OCI-LY1 (cell line): ENCODE measurements around the gene PCDHB13.
"Not testable (repeated sequence)": the region's sequence is repeated elsewhere in the genome, so short reads cannot be mapped to it uniquely, and the experiment has no call there.

Experiments used
- H2AFZ ChIP-seq: fragments of 200-600 bp; sonication (generic), shearing (Covaris generic); 2 replicates; pipeline ENCODE4 v1.6.0; 2014; ENCODE audit warnings: antibody characterized with exemption, mild to moderate bottlenecking, low read length
- H3F3A ChIP-seq: fragments of 200-600 bp; sonication (generic), shearing (Covaris generic); 2 replicates; pipeline ENCODE4 v1.6.0; 2014; ENCODE audit warnings: mild to moderate bottlenecking, antibody characterized with exemption, low read length, moderate library complexity; ENCODE audit not compliant: insufficient read depth
- H3K27ac ChIP-seq: fragments of 200-600 bp; sonication (generic); 2 replicates; pipeline ENCODE4 v1.5.1; 2014; ENCODE audit warnings: low read length, mixed run types, mild to moderate bottlenecking, low read depth; ENCODE audit not compliant: poor library complexity, severe bottlenecking
- H3K27me3 ChIP-seq: fragments of 200-600 bp; sonication (generic); 2 replicates; pipeline ENCODE4 v1.6.0; 2014; ENCODE audit warnings: antibody characterized with exemption, mild to moderate bottlenecking, low read length, moderate library complexity; ENCODE audit not compliant: insufficient read depth
- H3K36me3 ChIP-seq: fragments of 200-600 bp; sonication (generic); 2 replicates; pipeline ENCODE4 v1.6.1; 2014; ENCODE audit warnings: mild to moderate bottlenecking, antibody characterized with exemption, low read length, moderate library complexity, mixed read lengths; ENCODE audit not compliant: insufficient read depth
- H3K4me1 ChIP-seq: fragments of 200-600 bp; sonication (generic); 2 replicates; pipeline ENCODE4 v1.5.1; 2014; ENCODE audit warnings: mild to moderate bottlenecking, low read length, moderate library complexity; ENCODE audit not compliant: insufficient read depth, severe bottlenecking
- H3K4me2 ChIP-seq: fragments of 200-600 bp; sonication (generic), shearing (Covaris generic); 2 replicates; pipeline ENCODE4 v1.6.1; 2014; ENCODE audit warnings: low read length
- H3K4me3 ChIP-seq: fragments of 200-600 bp; sonication (generic); 2 replicates; pipeline ENCODE4 v1.5.1; 2014; ENCODE audit warnings: low read length, low read depth, mild to moderate bottlenecking, mixed read lengths; ENCODE audit not compliant: poor library complexity, severe bottlenecking
- H3K79me2 ChIP-seq: fragments of 200-600 bp; shearing (Covaris generic); 2 replicates; pipeline ENCODE4 v1.6.1; 2016; ENCODE audit warnings: mixed run types, low read length, mixed read lengths; ENCODE audit not compliant: insufficient read depth
- H3K9ac ChIP-seq: fragments of 200-600 bp; sonication (generic), shearing (Covaris generic); 2 replicates; pipeline ENCODE4 v1.6.1; 2014; ENCODE audit warnings: mild to moderate bottlenecking, low read length, mixed read lengths
- H3K9me2 ChIP-seq: fragments of 200-600 bp; sonication (generic), shearing (Covaris generic); 2 replicates; pipeline ENCODE4 v1.6.1; 2014; ENCODE audit warnings: low read depth, mild to moderate bottlenecking, low read length, mixed read lengths
- H3K9me3 ChIP-seq: fragments of 200-600 bp; shearing (Covaris generic); 2 replicates; pipeline ENCODE4 v1.6.1; 2014; ENCODE audit warnings: low read length, mixed read lengths
- H4K20me1 ChIP-seq: fragments of 200-600 bp; sonication (generic), shearing (Covaris generic); 2 replicates; pipeline ENCODE4 v1.6.0; 2016; ENCODE audit warnings: mild to moderate bottlenecking, low read length; ENCODE audit not compliant: insufficient read depth
- EZH2 ChIP-seq: fragments of 200-600 bp; sonication (generic), shearing (Covaris generic); IDR thresholded peaks from 2 replicates; pipeline ENCODE4 v1.8.0; 2017; ENCODE audit warnings: borderline replicate concordance, mixed run types, mild to moderate bottlenecking, antibody characterized with exemption, low read length, moderate library complexity, mixed read lengths
- TF ChIP-seq, protein P1 (sequence below): fragments of 200-600 bp; sonication (generic), shearing (Covaris generic); IDR thresholded peaks from 2 replicates; pipeline ENCODE4 v1.5.1; 2017; ENCODE audit warnings: mild to moderate bottlenecking, antibody characterized with exemption, low read length, moderate library complexity, mixed read lengths

PCDHB13 gene

DNA sequence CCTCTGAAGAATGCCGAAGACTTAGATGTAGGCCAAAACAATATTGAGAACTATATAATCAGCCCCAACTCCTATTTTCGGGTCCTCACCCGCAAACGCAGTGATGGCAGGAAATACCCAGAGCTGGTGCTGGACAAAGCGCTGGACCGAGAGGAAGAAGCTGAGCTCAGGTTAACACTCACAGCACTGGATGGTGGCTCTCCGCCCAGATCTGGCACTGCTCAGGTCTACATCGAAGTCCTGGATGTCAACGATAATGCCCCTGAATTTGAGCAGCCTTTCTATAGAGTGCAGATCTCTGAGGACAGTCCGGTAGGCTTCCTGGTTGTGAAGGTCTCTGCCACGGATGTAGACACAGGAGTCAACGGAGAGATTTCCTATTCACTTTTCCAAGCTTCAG lies 864 bp downstream of the PCDHB13 start:
- H3K27ac ChIP-seq, H3F3A ChIP-seq, H3K9me2 ChIP-seq, H3K4me3 ChIP-seq, H3K9me3 ChIP-seq, H3K36me3 ChIP-seq, H3K4me2 ChIP-seq, H2AFZ ChIP-seq, H4K20me1 ChIP-seq, H3K9ac ChIP-seq, H3K27me3 ChIP-seq, H3K4me1 ChIP-seq, H3K79me2 ChIP-seq: not testable (repeated sequence)

GRCh38 chr5:141215504-141215903 lies 1.8 kb downstream of the PCDHB13 start:
- not testable (repeated sequence) for H3K79me2 ChIP-seq, H3K9me2 ChIP-seq, H3K9ac ChIP-seq, H3F3A ChIP-seq, H3K4me1 ChIP-seq, H4K20me1 ChIP-seq, H3K4me2 ChIP-seq, H3K36me3 ChIP-seq, H3K4me3 ChIP-seq, H3K27ac ChIP-seq, H2AFZ ChIP-seq, H3K9me3 ChIP-seq, H3K27me3 ChIP-seq

DNA sequence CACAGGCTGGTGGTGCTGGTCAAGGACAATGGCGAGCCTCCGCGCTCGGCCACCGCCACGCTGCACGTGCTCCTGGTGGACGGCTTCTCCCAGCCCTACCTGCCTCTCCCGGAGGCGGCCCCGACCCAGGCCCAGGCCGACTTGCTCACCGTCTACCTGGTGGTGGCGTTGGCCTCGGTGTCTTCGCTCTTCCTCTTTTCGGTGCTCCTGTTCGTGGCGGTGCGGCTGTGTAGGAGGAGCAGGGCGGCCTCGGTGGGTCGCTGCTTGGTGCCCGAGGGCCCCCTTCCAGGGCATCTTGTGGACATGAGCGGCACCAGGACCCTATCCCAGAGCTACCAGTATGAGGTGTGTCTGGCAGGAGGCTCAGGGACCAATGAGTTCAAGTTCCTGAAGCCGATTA lies 2.3 kb downstream of the PCDHB13 start:
- not testable (repeated sequence) for H3K4me1 ChIP-seq, H3K79me2 ChIP-seq, H3K4me2 ChIP-seq, H2AFZ ChIP-seq, H3K27ac ChIP-seq, H3K27me3 ChIP-seq, H3K9ac ChIP-seq, H4K20me1 ChIP-seq, H3K9me3 ChIP-seq, H3K36me3 ChIP-seq, H3K9me2 ChIP-seq, H3K4me3 ChIP-seq, H3F3A ChIP-seq

DNA sequence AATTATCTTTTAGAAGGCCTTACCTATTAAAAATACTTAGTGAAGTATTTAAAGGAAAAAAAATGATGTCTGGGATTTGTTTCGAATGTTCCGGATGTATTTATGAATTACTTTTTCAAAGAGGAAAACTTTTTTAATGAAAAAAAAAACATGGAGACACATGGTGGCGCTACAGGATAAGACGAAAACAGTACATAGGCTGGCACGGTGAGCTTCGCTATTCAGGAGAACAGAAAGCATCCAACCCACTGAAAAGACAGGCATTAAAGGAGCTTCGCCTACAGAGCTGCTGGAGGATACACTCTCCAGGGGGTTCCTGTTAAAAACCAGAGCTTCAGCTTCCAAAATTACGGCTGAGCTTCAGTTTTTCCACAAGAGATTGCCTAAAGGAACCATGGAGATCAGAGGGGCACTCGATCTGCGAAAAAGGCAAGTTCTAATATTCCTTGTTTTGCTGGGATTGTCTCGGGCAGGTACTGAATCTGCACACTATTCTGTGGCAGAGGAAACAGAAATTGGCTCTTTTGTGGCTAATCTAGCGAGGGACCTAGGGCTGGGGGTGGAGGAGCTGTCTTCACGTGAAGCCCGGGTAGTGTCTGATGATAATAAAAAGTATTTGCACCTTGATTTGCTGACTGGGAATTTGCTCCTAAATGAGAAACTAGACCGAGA lies 9.5 kb downstream of the PCDHB13 start, which contains the start of gene PCDHB14:
Gene PCDHB14, plus strand, starts transcription at position 232 of the 672 bp plus-strand sequence. Its CDS starts 163 bp downstream, at position 395.
- Histone ChIP-seq H3F3A (no peaks in the 10 kb centered on the region), H3K27ac (no peak within 1 kb of the TSS), H3K9me2 (no peaks in the 10 kb centered on the region), H3K79me2 (no peaks in the 10 kb centered on the region), H4K20me1 (no peaks in the 10 kb centered on the region), H3K9ac (peak within 1 kb of the TSS; percentile 57), H2AFZ (peak within 1 kb of the TSS; percentile 93), H3K36me3 (no peaks in the 10 kb centered on the region), H3K4me3 (peak within 1 kb of the TSS; percentile 58), H3K4me2 (peak within 1 kb of the TSS; percentile 73), H3K9me3 (no peaks in the 10 kb centered on the region), H3K27me3 (no peaks in the 10 kb centered on the region), H3K4me1 (peaks cover 10% of the 10 kb centered on the region)
- TF ChIP-seq EZH2: no peak
- TF ChIP-seq, protein P1, sequence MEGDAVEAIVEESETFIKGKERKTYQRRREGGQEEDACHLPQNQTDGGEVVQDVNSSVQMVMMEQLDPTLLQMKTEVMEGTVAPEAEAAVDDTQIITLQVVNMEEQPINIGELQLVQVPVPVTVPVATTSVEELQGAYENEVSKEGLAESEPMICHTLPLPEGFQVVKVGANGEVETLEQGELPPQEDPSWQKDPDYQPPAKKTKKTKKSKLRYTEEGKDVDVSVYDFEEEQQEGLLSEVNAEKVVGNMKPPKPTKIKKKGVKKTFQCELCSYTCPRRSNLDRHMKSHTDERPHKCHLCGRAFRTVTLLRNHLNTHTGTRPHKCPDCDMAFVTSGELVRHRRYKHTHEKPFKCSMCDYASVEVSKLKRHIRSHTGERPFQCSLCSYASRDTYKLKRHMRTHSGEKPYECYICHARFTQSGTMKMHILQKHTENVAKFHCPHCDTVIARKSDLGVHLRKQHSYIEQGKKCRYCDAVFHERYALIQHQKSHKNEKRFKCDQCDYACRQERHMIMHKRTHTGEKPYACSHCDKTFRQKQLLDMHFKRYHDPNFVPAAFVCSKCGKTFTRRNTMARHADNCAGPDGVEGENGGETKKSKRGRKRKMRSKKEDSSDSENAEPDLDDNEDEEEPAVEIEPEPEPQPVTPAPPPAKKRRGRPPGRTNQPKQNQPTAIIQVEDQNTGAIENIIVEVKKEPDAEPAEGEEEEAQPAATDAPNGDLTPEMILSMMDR: peak; percentile 60

DNA sequence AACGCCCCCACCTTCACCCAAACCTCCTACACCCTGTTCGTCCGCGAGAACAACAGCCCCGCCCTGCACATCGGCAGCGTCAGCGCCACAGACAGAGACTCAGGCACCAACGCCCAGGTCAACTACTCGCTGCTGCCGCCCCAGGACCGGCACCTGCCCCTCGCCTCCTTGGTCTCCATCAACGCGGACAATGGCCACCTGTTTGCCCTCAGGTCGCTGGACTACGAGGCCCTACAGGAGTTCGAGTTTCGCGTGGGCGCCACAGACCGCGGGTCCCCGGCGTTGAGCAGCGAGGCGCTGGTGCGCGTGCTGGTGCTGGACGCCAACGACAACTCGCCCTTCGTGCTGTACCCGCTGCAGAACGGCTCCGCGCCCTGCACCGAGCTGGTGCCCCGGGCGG lies 11.1 kb downstream of the PCDHB13 start:
- not testable (repeated sequence) for H3F3A ChIP-seq, H3K4me3 ChIP-seq, H3K4me2 ChIP-seq, H3K9me2 ChIP-seq, H3K9ac ChIP-seq, H3K27me3 ChIP-seq, H3K79me2 ChIP-seq, H3K9me3 ChIP-seq, H3K4me1 ChIP-seq, H3K36me3 ChIP-seq, H2AFZ ChIP-seq, H4K20me1 ChIP-seq, H3K27ac ChIP-seq

DNA sequence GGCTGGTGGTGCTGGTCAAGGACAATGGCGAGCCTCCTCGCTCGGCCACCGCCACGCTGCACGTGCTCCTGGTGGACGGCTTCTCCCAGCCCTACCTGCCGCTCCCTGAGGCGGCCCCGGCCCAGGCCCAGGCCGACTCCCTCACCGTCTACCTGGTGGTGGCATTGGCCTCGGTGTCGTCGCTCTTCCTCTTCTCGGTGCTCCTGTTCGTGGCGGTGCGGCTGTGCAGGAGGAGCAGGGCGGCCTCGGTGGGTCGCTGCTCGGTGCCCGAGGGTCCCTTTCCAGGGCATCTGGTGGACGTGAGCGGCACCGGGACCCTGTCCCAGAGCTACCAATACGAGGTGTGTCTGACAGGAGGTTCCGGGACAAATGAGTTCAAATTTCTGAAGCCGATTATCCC lies 11.7 kb downstream of the PCDHB13 start:
- not testable (repeated sequence) for H3K36me3 ChIP-seq, H3K27ac ChIP-seq, H3K9ac ChIP-seq, H2AFZ ChIP-seq, H3K4me2 ChIP-seq, H3K79me2 ChIP-seq, H3K27me3 ChIP-seq, H3K9me2 ChIP-seq, H3K4me3 ChIP-seq, H4K20me1 ChIP-seq, H3F3A ChIP-seq, H3K9me3 ChIP-seq, H3K4me1 ChIP-seq
